Gastroesophageal sphincter (tissue), 4 donors: ENCODE measurements around the gene REV1. TPM values are rescaled to one million over a fixed set of nuclear protein-coding genes. Genes with fewer than 3 reads are reported as not detected.

Experiments used
- ATAC-seq: fragments of 150-250 bp; one replicate; pipeline ENCODE4 v1.9.1; 2016; ENCODE audit warnings: mild to moderate bottlenecking, moderate library complexity
- H3K27ac ChIP-seq, 4 donors: fragments of 200-600 bp; sonication (generic) in 3 of 4; 1 replicate in 3 of 4; 2 replicates in 1 of 4; pipeline ENCODE4 v1.5.1; 2016 to 2019
- H3K27me3 ChIP-seq: fragments of 200-600 bp; sonication (generic); one replicate; pipeline ENCODE4 v1.5.1; 2019
- H3K36me3 ChIP-seq, 2 donors: fragments of 200-600 bp; sonication (generic); one replicate each; pipeline ENCODE4 v1.5.1; 2019; ENCODE audit warnings: control low read depth in 1 of 2
- H3K4me1 ChIP-seq, 3 donors: fragments of 200-600 bp; sonication (generic); 1 replicate in 2 of 3; 2 replicates in 1 of 3; pipeline ENCODE4 v1.5.1; 2016 to 2019; ENCODE audit warnings: control low read depth in 2 of 3
- H3K4me3 ChIP-seq, 2 donors: fragments of 200-600 bp; sonication (generic); one replicate each; pipeline ENCODE4 v1.5.1; 2019; ENCODE audit warnings: mild to moderate bottlenecking in 1 of 2, moderate library complexity in 1 of 2
- H3K9me3 ChIP-seq, 3 donors: fragments of 200-600 bp; sonication (generic); one replicate each; pipeline ENCODE4 v1.5.1; 2017 to 2019; ENCODE audit warnings: control low read depth in 2 of 3
- CTCF ChIP-seq, 4 experiments: fragments of 200-600 bp in 2 of 4; fragments of 450-650 bp in 2 of 4; sonication (generic) in 1 of 4; IDR thresholded peaks; one replicate each; pipeline ENCODE4 v1.5.1; 2017 to 2019; ENCODE audit warnings: antibody characterized with exemption in 4 of 4, mild to moderate bottlenecking in 2 of 4, moderate library complexity in 2 of 4
- EP300 ChIP-seq: sonication (generic); formaldehyde crosslinking; IDR thresholded peaks from one replicate; pipeline ENCODE4 v1.6.1; 2017; ENCODE audit warnings: antibody characterized with exemption, mild to moderate bottlenecking
- POLR2A ChIP-seq, 2 donors: fragments of 450-650 bp; IDR thresholded peaks; one replicate each; pipeline ENCODE4 v1.6.1; 2017; ENCODE audit warnings: antibody characterized with exemption in 2 of 2, mild to moderate bottlenecking in 2 of 2, moderate library complexity in 1 of 2
- POLR2AphosphoS5 ChIP-seq: sonication (generic); formaldehyde crosslinking; IDR thresholded peaks from one replicate; pipeline ENCODE4 v1.6.1; 2017; ENCODE audit warnings: antibody characterized with exemption
- WGBS, 2 donors: methylation state at CpG; one replicate each; pipeline ENCODE4 v1.1.5; 2018; ENCODE audit warnings: low coverage in 1 of 2; 5-methylcytosine and 5-hydroxymethylcytosine counted together
- total RNA-seq, 4 donors: library from RNA; depleted of rRNA; stranded (reverse); fragments of >200 nt; gene quantifications; one replicate each; pipeline ENCODE4 v1.1.0, GENCODE V29; 2016

The REV1 gene
- total RNA-seq, 4 donors from 2014 or later, result 25.9 to 61.5 (median 47.3) TPM

GRCh38 chr2:99520813-99521212 lies 31.0 kb upstream of the REV1 start:
- Histone ChIP-seq H3K36me3 (no peaks in the 10 kb centered on the region), H3K4me3 (no peak overlapping the region), H3K4me1 (no peaks in the 10 kb centered on the region), H3K27ac (no peak overlapping the region), H3K27me3 (no peaks in the 10 kb centered on the region), H3K9me3 (no peaks in the 10 kb centered on the region)
- 84 to 87% methylated on average over 2 of the region's 3 CpGs for WGBS, 2 donors
- no peak for ATAC-seq
- TF ChIP-seq POLR2A (IDR thresholded peaks at IDR 0.05) (no peak), EP300 (no peak), POLR2AphosphoS5 (no peak), CTCF (IDR thresholded peaks at IDR 0.05) (no peak)

- Histone ChIP-seq H3K27me3 (no peaks in the 10 kb centered on the region), H3K4me3 (no peak overlapping the region), H3K4me1 (peaks cover 0 to 2% (median 0%) of the 10 kb centered on the region in 3 donors), H3K9me3 (no peaks in the 10 kb centered on the region), H3K27ac (no peak overlapping the region), H3K36me3 (no peaks in the 10 kb centered on the region)
- TF ChIP-seq EP300, result no peak
- TF ChIP-seq POLR2A (IDR thresholded peaks at IDR 0.05), result no peak
- TF ChIP-seq POLR2AphosphoS5, result no peak
- ATAC-seq, result no peak
- 80 to 93% methylated on average over 1 to 3 of the region's 4 CpGs for WGBS, 2 donors
These were observed 30.4 kb upstream of the REV1 start for GRCh38 chr2:99520195-99520594.

- no peak for ATAC-seq
- H3K9me3 ChIP-seq, result no peaks in the 10 kb centered on the region
- H3K36me3 ChIP-seq, result no peaks in the 10 kb centered on the region
- H3K4me3 ChIP-seq, result no peak overlapping the region
- H3K4me1 ChIP-seq, result peaks cover 0 to 27% (median 5%) of the 10 kb centered on the region in 3 donors
- TF ChIP-seq CTCF (IDR thresholded peaks at IDR 0.05), result no peak
- TF ChIP-seq POLR2A (IDR thresholded peaks at IDR 0.05), result no peak
- no peak for TF ChIP-seq POLR2AphosphoS5
- no peak for TF ChIP-seq EP300
- H3K27ac ChIP-seq, result peak overlapping the region in 2 of 4 donors; percentile 31 to 39
- WGBS, 2 donors, result 57 to 100% methylated on average over 1 to 4 of the region's 4 CpGs
- no peaks in the 10 kb centered on the region for H3K27me3 ChIP-seq
These were observed 24.5 kb upstream of the REV1 start for GRCh38 chr2:99514357-99514756.

GRCh38 chr2:99512181-99512591 lies 22.4 kb upstream of the REV1 start:
- H3K36me3 ChIP-seq, result no peaks in the 10 kb centered on the region
- WGBS, 2 donors, result 0 to 21% methylated on average over 1 of the region's 1 CpG
- no peak overlapping the region for H3K4me3 ChIP-seq
- H3K4me1 ChIP-seq, result peaks cover 0 to 35% (median 5%) of the 10 kb centered on the region in 3 donors
- H3K27me3 ChIP-seq, result no peaks in the 10 kb centered on the region
- H3K9me3 ChIP-seq, result no peaks in the 10 kb centered on the region
- H3K27ac ChIP-seq, result peak overlapping the region; percentile 12 to 75 (median 52)
- ATAC-seq, result peak; percentile 59
- TF ChIP-seq POLR2A (IDR thresholded peaks at IDR 0.05), result no peak
- no peak for TF ChIP-seq CTCF (IDR thresholded peaks at IDR 0.05)
- TF ChIP-seq EP300, result no peak
- TF ChIP-seq POLR2AphosphoS5, result peak; percentile 68

GRCh38 chr2:99509387-99509786 lies 19.6 kb upstream of the REV1 start:
- Histone ChIP-seq H3K27ac (no peak overlapping the region), H3K27me3 (no peaks in the 10 kb centered on the region), H3K4me3 (no peak overlapping the region), H3K36me3 (no peaks in the 10 kb centered on the region), H3K9me3 (no peaks in the 10 kb centered on the region), H3K4me1 (peaks cover 0 to 25% (median 5%) of the 10 kb centered on the region in 3 donors)
- 58 to 60% methylated on average over 1 to 4 of the region's 4 CpGs for WGBS, 2 donors
- TF ChIP-seq CTCF (IDR thresholded peaks at IDR 0.05) (no peak), EP300 (no peak), POLR2A (IDR thresholded peaks at IDR 0.05) (no peak), POLR2AphosphoS5 (no peak)
- no peak for ATAC-seq
